ENCODE results near the gene ZSCAN21.
"Not testable (repeated sequence)": the region's sequence is repeated elsewhere in the genome, so short reads cannot be mapped to it uniquely, and the experiment has no call there.

ZSCAN21 gene

GRCh38 chr7:100049441-100050291 lies at the start of gene ZSCAN21:
Gene ZSCAN21 (plus strand): TSS chr7:100049774. CDS start chr7:100057007, 7,233 bp downstream.
- peak; percentile 81 for DNase-seq

- no peak for DNase-seq
These were observed 49.3 kb upstream of the ZSCAN21 start for GRCh38 chr7:100000239-100000638.

GRCh38 chr7:100003711-100004661 lies 45.6 kb upstream of the ZSCAN21 start:
- DNase-seq = peak; percentile 95

- no peak for DNase-seq
These were observed 41.7 kb upstream of the ZSCAN21 start for GRCh38 chr7:100007887-100008286.

- no peak for DNase-seq
These were observed 41.0 kb upstream of the ZSCAN21 start for GRCh38 chr7:100008525-100008924.

GRCh38 chr7:100009952-100010351 lies 39.6 kb upstream of the ZSCAN21 start:
- DNase-seq = not testable (repeated sequence)

- DNase-seq = no peak
These were observed 38.7 kb upstream of the ZSCAN21 start for GRCh38 chr7:100010901-100011300.

GRCh38 chr7:100011516-100011915 lies 38.1 kb upstream of the ZSCAN21 start:
- DNase-seq = no peak

GRCh38 chr7:100012385-100013327 lies 36.9 kb upstream of the ZSCAN21 start:
- not testable (repeated sequence) for DNase-seq

GRCh38 chr7:100013328-100013676 lies 36.3 kb upstream of the ZSCAN21 start:
- no peak for DNase-seq

GRCh38 chr7:100015232-100016214 lies 34.1 kb upstream of the ZSCAN21 start, which contains the start of gene ZKSCAN1:
Gene ZKSCAN1 (plus strand): TSS chr7:100015596. CDS start chr7:100023507, 7,911 bp downstream.
- peak; percentile 93 for DNase-seq

GRCh38 chr7:100016215-100016901 lies 33.2 kb upstream of the ZSCAN21 start:
- no peak for DNase-seq

GRCh38 chr7:100017300-100017699 lies 32.3 kb upstream of the ZSCAN21 start:
- no peak for DNase-seq

GRCh38 chr7:100017875-100018274 lies 31.7 kb upstream of the ZSCAN21 start:
- no peak for DNase-seq

GRCh38 chr7:100019908-100020307 lies 29.7 kb upstream of the ZSCAN21 start:
- no peak for DNase-seq

GRCh38 chr7:100021297-100021696 lies 28.3 kb upstream of the ZSCAN21 start:
- no peak for DNase-seq

GRCh38 chr7:100022621-100023020 lies 27.0 kb upstream of the ZSCAN21 start:
- no peak for DNase-seq

GRCh38 chr7:100023526-100023925 lies 26.0 kb upstream of the ZSCAN21 start:
- no peak for DNase-seq

- no peak for DNase-seq
These were observed 25.5 kb upstream of the ZSCAN21 start for GRCh38 chr7:100024020-100024619.

- no peak for DNase-seq
These were observed 22.4 kb upstream of the ZSCAN21 start for GRCh38 chr7:100027197-100027596.

Data from NCI-H1092 (cell line).